PC-9 (cell line): Measurements from ENCODE around the gene TNFRSF1A. TPM values are rescaled to one million over a fixed set of nuclear protein-coding genes. Genes with fewer than 3 reads are reported as not detected.

Experiments used
- BruUV-seq: library from RNA; stranded (reverse); fragments of 400-500 nt; replicated peaks from 2 replicates; lab custom pipeline; 2021; lab: Mats Ljungman, UMichigan
- CTCF ChIA-PET: fragments of 300-600 bp; sonication (Branson Sonifier 250); formaldehyde crosslinking; loops from one replicate; lab custom pipeline; 2022; ENCODE audit warnings: antibody characterized with exemption; lab: Charles Lee
- POLR2A ChIA-PET: fragments of 300-600 bp; sonication (Branson Sonifier 250); formaldehyde crosslinking; loops from one replicate; lab custom pipeline; 2022; ENCODE audit warnings: antibody characterized with exemption; ENCODE audit not compliant: unreplicated experiment; lab: Charles Lee
- DNase-seq, 2 experiments: peaks; one replicate each; pipeline versions ENCODE4 v3.0.0 to v3.0.0-alpha.2; 2015 to 2022; ENCODE audit warnings: mixed read lengths in 1 of 2
- H2AFZ ChIP-seq: fragments of 200-600 bp; sonication (generic); 2 replicates; pipeline ENCODE4 v1.8.1; 2017; ENCODE audit warnings: antibody characterized with exemption
- H3F3A ChIP-seq: fragments of 200-600 bp; sonication (generic); 2 replicates; pipeline ENCODE4 v1.8.1; 2017; ENCODE audit warnings: antibody characterized with exemption, mild to moderate bottlenecking, low read depth; ENCODE audit not compliant: insufficient read depth
- H3K27ac ChIP-seq: fragments of 200-600 bp; sonication (generic); 2 replicates; pipeline ENCODE4 v1.6.1; 2016; ENCODE audit warnings: mixed run types
- H3K27me3 ChIP-seq: fragments of 200-600 bp; sonication (generic); 2 replicates; pipeline ENCODE4 v1.6.1; 2016; ENCODE audit warnings: low read depth, mixed run types; ENCODE audit not compliant: insufficient read depth
- H3K36me3 ChIP-seq: fragments of 200-600 bp; sonication (generic); 2 replicates; pipeline ENCODE4 v1.6.1; 2016; ENCODE audit warnings: low read depth, mixed run types
- H3K4me1 ChIP-seq: fragments of 200-600 bp; sonication (generic); replicated peaks from 2 replicates; pipeline ENCODE4 v1.6.1; 2016; ENCODE audit warnings: mixed run types; ENCODE audit not compliant: insufficient read depth
- H3K4me2 ChIP-seq: fragments of 200-600 bp; sonication (generic); 2 replicates; pipeline ENCODE4 v1.6.1; 2017; ENCODE audit warnings: mixed run types
- H3K4me3 ChIP-seq: fragments of 200-600 bp; sonication (generic); 2 replicates; pipeline ENCODE4 v1.6.1; 2016; ENCODE audit warnings: mixed run types
- H3K79me2 ChIP-seq: fragments of 200-600 bp; sonication (generic); 2 replicates; pipeline ENCODE4 v1.6.1; 2017; ENCODE audit warnings: low read depth, mixed run types
- H3K9me2 ChIP-seq: fragments of 200-600 bp; sonication (generic); 2 replicates; pipeline ENCODE4 v1.8.1; 2017; ENCODE audit warnings: mild to moderate bottlenecking; ENCODE audit not compliant: insufficient read depth
- H3K9me3 ChIP-seq: fragments of 200-600 bp; sonication (generic); 2 replicates; pipeline ENCODE4 v1.8.1; 2016; ENCODE audit warnings: low read depth; ENCODE audit not compliant: insufficient read depth
- H4K20me1 ChIP-seq: fragments of 200-600 bp; sonication (generic); 2 replicates; pipeline ENCODE4 v1.8.1; 2017; ENCODE audit not compliant: insufficient read depth
- EZH2 ChIP-seq: fragments of 200-600 bp; sonication (generic); IDR thresholded peaks from 2 replicates; pipeline ENCODE4 v1.8.0; 2017; ENCODE audit warnings: antibody characterized with exemption, low read depth
- intact Hi-C: fragments of 100-400 bp; cut with micrococcal nuclease; formaldehyde crosslinking; loops from one replicate; pipeline ENCODE4 v1.10.0; 2022; ENCODE audit not compliant: unreplicated experiment
- total RNA-seq: library from RNA; stranded (reverse); gene quantifications from 2 replicates; pipeline ENCODE4 v1.2.3, GENCODE V29; 2021
- TF ChIP-seq, protein P1 (sequence below): fragments of 200-600 bp; sonication (generic); conservative IDR thresholded peaks from 2 replicates; pipeline ENCODE4 v1.6.1; 2017; ENCODE audit warnings: mixed run types, antibody characterized with exemption, mild to moderate bottlenecking, moderate library complexity

TNFRSF1A gene
- total RNA-seq, 1 experiment from 2014 or later = 165 TPM

DNA sequence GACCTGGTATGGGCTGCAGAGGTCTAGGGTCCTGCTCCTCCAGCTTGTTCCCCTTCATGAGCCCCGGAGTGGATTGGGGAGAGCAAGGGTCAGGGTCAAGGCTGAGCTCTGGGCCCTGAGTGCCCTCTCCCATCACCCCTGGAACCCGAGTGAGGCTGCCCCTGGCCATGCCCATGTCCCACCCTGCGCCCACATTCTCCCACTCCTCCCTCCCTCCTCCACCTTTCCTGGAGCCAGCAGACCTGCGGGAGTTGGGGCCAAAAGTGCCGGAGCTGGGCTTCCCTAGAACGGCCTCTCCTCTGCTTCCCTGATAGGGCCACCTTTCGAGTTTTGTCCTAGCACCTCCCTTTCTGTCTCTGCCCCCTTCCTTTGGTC is 32.9 kb upstream of the TNFRSF1A start:
- Histone ChIP-seq H3F3A (peaks cover 72% of the 10 kb centered on the region), H3K27me3 (no peaks in the 10 kb centered on the region), H3K4me1 (peaks cover 53% of the 10 kb centered on the region), H2AFZ (no peak overlapping the region), H3K36me3 (no peaks in the 10 kb centered on the region), H4K20me1 (no peaks in the 10 kb centered on the region), H3K79me2 (peaks cover 63% of the 10 kb centered on the region), H3K4me3 (peak overlapping the region; percentile 62), H3K4me2 (peak overlapping the region; percentile 98), H3K9me2 (no peaks in the 10 kb centered on the region), H3K9me3 (no peaks in the 10 kb centered on the region), H3K27ac (peak overlapping the region; percentile 89)
- ChIA-PET POLR2A (interaction anchor here (0.6 to 2.0 kb wide), 8 partner anchors 9 to 571 kb away, joined by 3 to 25 read pairs (median 8); partner anchors contain the start of genes GAPDH and LTBR), CTCF (interaction anchor here (0.6 to 1.1 kb wide), 5 partner anchors 9 to 280 kb away, joined by 3 to 10 read pairs (median 4); partner anchors contain the start of gene LTBR)
- no peak for DNase-seq
- BruUV-seq = no TSS peak
- intact Hi-C loops = loop anchor here (2.0 to 5.0 kb wide), 2 partner anchors 118 to 158 kb away; partner anchors contain the start of genes MRPL51 and NCAPD2
- TF ChIP-seq EZH2 = no peak
- TF ChIP-seq, protein P1, sequence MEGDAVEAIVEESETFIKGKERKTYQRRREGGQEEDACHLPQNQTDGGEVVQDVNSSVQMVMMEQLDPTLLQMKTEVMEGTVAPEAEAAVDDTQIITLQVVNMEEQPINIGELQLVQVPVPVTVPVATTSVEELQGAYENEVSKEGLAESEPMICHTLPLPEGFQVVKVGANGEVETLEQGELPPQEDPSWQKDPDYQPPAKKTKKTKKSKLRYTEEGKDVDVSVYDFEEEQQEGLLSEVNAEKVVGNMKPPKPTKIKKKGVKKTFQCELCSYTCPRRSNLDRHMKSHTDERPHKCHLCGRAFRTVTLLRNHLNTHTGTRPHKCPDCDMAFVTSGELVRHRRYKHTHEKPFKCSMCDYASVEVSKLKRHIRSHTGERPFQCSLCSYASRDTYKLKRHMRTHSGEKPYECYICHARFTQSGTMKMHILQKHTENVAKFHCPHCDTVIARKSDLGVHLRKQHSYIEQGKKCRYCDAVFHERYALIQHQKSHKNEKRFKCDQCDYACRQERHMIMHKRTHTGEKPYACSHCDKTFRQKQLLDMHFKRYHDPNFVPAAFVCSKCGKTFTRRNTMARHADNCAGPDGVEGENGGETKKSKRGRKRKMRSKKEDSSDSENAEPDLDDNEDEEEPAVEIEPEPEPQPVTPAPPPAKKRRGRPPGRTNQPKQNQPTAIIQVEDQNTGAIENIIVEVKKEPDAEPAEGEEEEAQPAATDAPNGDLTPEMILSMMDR = no peak

DNA sequence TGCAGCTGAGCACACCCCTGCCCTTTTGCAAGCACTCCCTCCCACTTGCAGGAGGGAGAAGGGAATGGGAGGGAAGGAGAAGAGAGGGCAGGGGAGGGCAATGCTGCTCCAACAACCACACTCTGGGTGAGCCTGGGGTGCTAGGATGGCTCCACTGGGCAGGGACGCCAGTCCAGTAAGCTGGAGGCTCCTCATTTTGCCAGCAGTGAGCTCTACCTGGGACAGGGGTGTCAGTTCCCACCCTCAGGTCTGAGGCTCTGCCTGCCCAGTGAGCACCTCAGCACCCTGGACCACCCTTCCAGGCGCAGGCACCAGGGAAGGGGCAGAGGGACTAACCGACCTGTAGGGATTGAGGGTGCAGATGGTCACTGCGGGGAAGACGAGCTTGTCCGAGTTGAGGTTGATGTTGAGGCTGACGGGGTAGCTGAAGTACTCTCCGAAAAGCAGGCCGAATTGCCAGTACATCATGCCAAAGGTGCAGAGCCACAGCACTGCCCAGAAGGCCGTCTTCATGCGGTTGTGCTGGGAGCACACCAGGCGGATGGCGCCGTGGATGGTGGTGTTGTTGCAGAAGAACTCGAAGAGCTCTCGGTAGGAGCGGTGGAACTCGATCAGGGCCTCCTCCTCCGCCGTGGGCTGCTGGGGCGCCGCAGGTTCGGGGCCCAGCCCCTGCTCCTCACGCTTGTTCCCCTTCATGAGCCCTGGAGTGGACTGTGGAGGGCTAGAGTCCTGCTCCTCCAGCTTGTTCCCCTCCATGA is 32.3 kb upstream of the TNFRSF1A start:
- H3K27ac ChIP-seq = peak overlapping the region; percentile 89
- H3K36me3 ChIP-seq = 0 out of 2 replicates have a peak, but pooled peaks cover 3% of the 10 kb centered on the region
- H2AFZ ChIP-seq = no peak overlapping the region
- H3K27me3 ChIP-seq = no peaks in the 10 kb centered on the region
- H4K20me1 ChIP-seq = no peaks in the 10 kb centered on the region
- H3F3A ChIP-seq = peaks cover 72% of the 10 kb centered on the region
- peaks cover 59% of the 10 kb centered on the region for H3K4me1 ChIP-seq
- H3K4me2 ChIP-seq = peak overlapping the region; percentile 98
- DNase-seq = no peak
- peaks cover 68% of the 10 kb centered on the region for H3K79me2 ChIP-seq
- ChIA-PET POLR2A (interaction anchor here (0.6 to 2.0 kb wide), 9 partner anchors 10 to 517 kb away, joined by 3 to 13 read pairs (median 4); partner anchors contain the start of genes CD9, GAPDH and LTBR), CTCF (interaction anchor here (0.6 to 1.1 kb wide), 2 partner anchors 9 to 280 kb away, joined by 3 to 4 read pairs; partner anchors contain the start of gene LTBR)
- no peaks in the 10 kb centered on the region for H3K9me2 ChIP-seq
- intact Hi-C loops = loop anchor here (2.0 kb wide), 1 partner anchor 157 kb away; no protein-coding TSS in a partner anchor
- H3K9me3 ChIP-seq = no peaks in the 10 kb centered on the region
- TF ChIP-seq, protein P1 = no peak
- no peak for TF ChIP-seq EZH2
- TSS peak; percentile 0 for BruUV-seq
- H3K4me3 ChIP-seq = peak overlapping the region; percentile 62

DNA sequence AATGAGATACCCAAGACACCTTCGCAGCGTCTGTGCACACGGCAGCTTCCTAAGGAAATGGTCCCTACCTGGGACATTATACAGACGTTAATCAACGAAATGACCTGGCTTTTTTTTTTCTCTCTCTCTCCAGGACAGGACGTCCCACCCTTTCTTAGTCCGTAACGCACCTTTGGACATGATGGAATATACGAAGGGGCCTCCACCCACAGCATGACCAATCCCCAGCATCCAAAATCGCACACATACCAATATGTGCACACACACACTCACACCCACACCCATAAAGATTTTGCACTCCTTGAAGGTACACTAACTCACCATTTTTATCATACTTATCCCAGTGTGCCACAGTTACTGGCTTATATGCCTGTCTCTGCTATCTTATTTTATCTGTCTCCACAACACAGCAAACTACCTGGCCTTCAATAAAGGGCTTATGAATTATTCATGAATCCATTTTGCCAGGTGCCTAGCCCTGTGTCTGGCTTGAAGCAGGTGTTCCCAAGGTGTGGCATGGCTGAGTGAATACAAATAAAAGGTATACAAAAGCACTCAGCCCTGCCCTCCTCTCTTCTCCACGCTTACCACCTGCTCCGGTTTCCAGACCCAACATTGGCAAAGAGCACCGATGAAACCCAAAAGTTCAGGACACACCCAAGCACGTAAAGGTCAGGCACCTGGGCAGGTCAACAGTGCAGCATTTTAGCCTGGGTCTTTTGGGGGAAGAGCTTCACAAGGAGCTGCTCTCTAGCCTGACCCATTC is 31.3 kb upstream of the TNFRSF1A start:
- TF ChIP-seq, protein P1 = no peak
- no peak for TF ChIP-seq EZH2
- peak in 1 of 2 experiments; percentile 46 for DNase-seq
- no peak overlapping the region for H2AFZ ChIP-seq
- peaks cover 64% of the 10 kb centered on the region for H3K4me1 ChIP-seq
- TSS peak; percentile 16 for BruUV-seq
- H3K4me2 ChIP-seq = peak overlapping the region; percentile 98
- peak overlapping the region; percentile 89 for H3K27ac ChIP-seq
- peaks cover 78% of the 10 kb centered on the region for H3K79me2 ChIP-seq
- no peaks in the 10 kb centered on the region for H3K27me3 ChIP-seq
- H3K4me3 ChIP-seq = peak overlapping the region; percentile 62
- H3F3A ChIP-seq = peaks cover 70% of the 10 kb centered on the region
- H4K20me1 ChIP-seq = no peaks in the 10 kb centered on the region
- no peaks in the 10 kb centered on the region for H3K9me3 ChIP-seq
- ChIA-PET POLR2A (interaction anchor here (0.5 to 2.0 kb wide), 10 partner anchors 28 to 308 kb away, joined by 3 to 18 read pairs (median 4); partner anchors contain the start of gene CD9), CTCF (interaction anchor here (0.6 to 1.0 kb wide), 2 partner anchors 34 to 308 kb away, joined by 3 read pairs; no protein-coding TSS in a partner anchor)
- no peaks in the 10 kb centered on the region for H3K9me2 ChIP-seq
- H3K36me3 ChIP-seq = 0 out of 2 replicates have a peak, but pooled peaks cover 4% of the 10 kb centered on the region
- intact Hi-C loops = no loop called here
